Activated CD4-positive, alpha-beta T cell treated with anti-CD3 and anti-CD28 coated beads for 4 hours (primary cell): ENCODE measurements around the gene SHANK1.
"Not testable (repeated sequence)": the region's sequence is repeated elsewhere in the genome, so short reads cannot be mapped to it uniquely, and the experiment has no call there.

Experiments used
- DNase-seq, 2 donors: peaks; one replicate each; pipeline ENCODE4 v3.0.0-alpha.2; 2020

SHANK1 gene

DNA sequence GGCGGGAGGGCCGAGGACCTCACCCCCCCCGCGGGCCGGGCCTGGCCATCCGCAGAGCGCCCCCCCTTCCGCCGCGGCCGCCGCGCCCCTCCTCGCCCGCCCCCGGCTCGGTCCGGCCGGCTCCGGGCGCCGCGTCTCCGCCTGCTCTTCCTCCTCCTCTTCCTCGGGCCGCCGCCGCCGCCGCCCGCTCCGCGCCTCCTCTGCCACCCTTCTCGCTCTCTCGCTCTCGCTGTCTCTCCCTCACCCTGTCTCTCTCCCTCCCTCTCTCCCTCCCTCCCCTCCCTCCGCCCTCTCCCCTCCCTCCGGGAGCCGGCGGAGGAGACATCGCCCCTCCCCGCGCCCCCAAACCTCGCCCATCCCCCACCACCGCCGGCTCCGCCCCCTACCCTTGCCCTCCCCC, at the start of gene SHANK1:
Gene SHANK1 (minus strand): TSS at position 237 of the 400 bp plus-strand sequence. CDS start 2,883 bp downstream, outside the sequence.
- DNase-seq: no peak

DNA sequence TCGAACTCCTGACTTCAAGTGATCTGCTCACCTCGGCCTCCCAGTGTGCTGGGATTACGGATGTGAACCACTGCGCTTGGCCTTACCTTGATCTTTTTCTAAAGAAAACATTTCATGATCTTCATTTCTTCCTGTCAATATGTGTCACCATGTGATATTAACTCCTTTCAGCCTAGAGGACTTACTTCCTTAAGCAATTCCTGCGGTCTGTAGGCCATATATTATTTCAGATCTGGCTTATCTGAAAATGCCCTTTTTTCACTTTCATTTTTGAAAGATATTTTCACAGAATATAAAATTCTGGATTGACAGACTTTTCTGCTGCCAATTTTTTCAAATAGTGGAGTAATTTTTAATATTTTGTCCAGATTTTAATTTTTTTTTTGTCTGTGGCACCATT, 48.7 kb upstream of the SHANK1 start:
- no peak for DNase-seq

DNA sequence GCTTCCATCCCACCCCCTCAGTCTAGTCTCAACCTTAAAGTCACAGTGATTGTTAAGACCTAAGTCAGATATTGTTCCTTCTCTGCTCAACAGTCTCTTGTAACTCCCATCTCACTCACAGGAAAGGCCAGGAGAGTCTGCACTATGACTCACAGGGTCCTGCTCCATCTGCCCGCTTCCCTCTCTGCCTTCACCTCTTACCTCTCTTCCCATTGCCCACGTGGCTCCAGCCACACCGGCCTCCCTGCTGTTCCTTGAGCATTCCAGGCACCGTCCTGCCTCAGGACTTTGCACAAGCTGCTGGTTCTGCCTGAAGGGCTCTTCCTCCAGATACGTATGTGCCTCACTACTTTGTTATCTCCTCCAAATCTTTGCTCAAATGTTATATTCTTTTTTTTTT, 47.7 kb upstream of the SHANK1 start:
- not testable (repeated sequence) for DNase-seq

DNA sequence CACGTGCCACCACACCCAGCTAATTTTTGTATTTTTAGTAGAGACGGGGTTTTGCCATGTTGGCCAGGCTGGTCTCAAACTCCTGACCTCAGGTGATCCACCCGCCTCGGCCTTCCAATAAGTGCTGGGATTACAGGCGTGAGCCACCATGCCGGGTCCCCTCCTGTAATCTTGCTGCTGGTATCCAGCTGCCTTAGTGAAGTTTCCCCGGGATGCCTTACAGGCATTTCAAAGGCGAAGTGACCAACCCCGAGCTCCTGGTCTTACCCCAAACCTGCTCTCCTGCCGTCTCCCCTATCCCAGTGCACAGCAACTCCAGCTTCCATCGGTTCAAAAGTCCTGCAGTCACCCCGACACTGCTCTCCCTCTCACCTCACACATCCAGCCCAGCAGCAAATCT, 47.1 kb upstream of the SHANK1 start:
- DNase-seq: not testable (repeated sequence)

DNA sequence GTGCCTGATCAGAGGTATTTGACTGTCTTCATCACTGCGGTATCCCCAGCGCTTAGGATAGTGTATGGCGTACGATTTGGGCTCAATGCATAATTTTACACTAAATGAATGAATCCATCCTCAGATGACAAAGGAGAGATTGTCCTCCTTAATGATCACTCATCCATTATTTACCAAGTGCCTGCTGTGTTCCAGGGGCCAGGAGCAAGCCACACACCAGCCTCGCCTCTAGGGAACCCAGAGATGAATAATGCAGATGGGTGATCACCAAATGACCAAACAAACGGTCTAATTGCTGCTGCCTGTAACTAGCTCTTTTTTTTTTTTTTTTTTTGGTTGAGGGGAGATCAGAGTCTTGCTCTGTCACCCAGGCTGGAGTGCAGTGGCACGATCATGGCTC, 44.8 kb upstream of the SHANK1 start:
- no peak for DNase-seq

DNA sequence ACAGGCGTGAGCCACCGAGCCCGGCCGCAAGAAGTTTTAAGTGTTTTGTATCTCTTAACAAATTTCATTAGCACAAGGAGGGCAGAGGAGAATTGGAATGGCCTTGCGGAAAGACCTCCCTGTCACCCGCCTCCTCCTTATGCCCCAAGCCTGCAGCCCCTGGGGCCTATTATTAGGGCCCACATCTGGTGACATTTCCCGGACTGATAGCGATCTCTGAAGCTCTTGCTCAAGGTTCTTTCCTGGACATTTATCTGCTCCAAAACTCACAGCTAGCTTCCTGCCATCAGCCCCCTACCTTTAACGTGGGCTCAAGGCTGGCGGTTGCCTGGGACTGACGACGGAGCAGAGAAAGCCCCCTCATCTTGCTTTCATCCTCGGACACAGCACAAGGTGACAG, 43.9 kb upstream of the SHANK1 start:
- DNase-seq: not testable (repeated sequence)

DNA sequence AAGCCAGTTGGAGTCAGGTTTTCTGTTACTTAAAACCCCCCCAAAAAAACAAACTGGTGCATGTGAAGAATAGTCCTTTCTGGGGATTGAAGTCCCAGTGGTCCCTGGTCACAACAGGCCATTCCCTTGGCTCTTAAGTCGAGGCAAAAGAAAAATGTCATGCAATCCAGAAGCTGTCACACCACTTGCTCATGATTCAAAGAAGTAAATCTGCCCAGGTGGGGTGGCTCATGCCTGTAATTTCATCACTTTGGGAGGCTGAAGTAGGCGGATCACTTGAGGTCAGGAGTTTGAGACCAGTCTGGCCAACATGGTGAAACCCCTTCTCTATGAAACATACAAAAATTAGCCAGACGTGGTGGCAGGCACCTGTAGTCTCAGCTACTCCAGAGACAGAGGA, 41.9 kb upstream of the SHANK1 start:
- not testable (repeated sequence) for DNase-seq

DNA sequence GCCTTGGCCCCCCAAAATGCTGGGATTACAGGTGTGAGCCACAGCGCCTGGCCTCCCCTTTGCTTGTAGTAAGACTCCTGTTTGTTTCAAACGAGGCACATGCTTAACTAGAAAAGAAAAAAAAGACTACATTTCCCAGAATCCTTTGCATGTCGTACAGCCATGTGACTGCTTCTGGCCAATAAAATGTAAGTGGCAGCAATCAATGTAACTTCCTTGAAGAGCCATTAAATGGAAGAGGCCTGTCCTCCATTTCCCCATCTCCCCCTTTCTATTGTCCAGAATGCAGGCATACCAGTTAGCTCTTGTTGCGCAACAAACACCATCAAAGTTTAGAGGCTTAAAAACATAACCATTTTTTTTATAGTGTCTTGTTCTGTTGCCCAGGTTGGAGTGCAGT, 40.3 kb upstream of the SHANK1 start:
- DNase-seq: no peak

DNA sequence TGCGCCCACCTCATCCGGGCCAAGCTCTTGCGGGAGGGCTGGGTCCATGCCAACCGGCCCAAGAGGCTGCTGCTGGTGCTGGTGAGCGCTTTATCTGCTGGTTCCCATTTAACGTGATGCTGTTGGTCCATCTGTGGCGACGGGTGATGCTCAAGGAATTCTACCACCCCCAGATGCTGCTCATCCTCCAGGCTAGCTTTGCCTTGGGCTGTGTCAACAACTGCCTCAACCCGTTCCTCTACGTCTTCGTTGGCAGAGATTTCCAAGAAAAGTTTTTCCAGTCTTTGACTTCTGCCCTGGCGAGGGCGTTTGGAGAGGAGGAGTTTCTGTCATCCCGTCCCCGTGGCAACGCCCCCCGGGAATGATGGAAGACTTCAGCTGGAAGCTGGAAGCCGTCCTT, 39.5 kb upstream of the SHANK1 start:
- not testable (repeated sequence) for DNase-seq

DNA sequence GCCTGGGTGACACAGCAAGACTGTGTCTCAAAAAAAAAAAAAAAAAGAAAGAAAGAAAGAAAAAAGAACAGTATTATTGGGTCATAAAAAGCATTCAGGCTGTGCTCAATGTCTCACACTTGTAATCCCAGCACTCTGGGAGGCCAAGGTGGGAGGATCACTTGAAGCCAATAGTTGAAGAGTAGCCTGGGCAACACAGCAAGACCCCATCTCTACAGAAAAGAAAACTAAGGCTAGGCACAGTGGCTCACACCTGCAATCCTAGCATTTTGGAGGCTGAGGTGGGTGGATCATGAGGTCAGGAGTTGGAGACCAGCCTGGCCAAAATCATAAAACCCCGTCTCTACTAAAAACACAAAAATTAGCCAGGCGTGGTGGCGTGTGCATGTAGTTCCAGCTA, 38.0 kb upstream of the SHANK1 start:
- not testable (repeated sequence) for DNase-seq

DNA sequence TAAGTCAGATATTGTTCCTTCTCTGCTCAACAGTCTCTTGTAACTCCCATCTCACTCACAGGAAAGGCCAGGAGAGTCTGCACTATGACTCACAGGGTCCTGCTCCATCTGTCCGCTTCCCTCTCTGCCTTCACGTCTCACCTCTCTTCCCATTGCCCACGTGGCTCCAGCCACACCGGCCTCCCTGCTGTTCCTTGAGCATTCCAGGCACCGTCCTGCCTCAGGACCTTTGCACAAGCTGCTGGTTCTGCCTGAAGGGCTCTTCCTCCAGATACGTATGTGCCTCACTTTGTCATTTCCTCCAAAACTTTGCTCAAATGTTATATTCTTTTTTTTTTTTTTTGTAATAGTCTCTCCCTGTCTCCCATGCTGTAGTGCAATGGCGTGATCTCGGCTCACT, 36.6 kb upstream of the SHANK1 start:
- not testable (repeated sequence) for DNase-seq

DNA sequence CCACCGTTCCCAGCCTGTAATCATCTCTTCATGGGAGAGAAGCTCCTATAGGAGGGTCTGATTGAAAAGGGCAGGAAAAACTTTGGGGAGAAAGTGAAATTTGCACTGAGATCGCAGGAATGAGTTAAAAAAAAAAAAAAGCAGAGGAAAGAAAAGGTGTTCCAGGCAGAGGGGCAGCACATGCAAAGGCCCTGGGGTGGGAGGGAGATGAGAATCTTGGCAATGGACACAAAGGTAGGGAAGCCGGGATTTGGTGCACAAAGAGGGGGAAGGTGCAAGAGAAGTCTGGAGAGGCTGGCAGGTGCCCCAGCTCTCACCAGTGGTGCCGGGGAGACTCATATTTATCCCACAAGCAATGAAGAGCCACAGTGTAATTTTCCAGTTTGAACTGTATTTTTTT, 34.3 kb upstream of the SHANK1 start:
- no peak for DNase-seq

DNA sequence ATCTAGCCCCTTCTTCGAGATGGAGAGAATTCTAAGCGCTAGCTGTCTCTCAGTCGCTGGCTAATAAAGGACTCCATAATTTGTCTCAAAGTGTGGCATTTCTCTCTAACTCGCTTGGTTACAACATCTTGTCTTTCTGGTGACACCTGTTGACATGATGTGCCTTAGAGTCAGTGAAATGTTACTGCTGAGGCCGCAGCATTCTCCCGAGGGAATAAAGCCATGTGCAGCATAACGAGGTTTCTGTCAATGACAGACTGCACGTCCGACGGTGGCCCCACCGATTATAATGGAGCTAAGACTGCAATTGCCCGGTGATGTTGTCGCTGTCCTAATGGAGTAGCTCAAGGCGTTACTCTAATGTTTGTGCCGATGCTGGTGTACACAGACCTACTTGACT, 30.4 kb upstream of the SHANK1 start:
- no peak for DNase-seq

DNA sequence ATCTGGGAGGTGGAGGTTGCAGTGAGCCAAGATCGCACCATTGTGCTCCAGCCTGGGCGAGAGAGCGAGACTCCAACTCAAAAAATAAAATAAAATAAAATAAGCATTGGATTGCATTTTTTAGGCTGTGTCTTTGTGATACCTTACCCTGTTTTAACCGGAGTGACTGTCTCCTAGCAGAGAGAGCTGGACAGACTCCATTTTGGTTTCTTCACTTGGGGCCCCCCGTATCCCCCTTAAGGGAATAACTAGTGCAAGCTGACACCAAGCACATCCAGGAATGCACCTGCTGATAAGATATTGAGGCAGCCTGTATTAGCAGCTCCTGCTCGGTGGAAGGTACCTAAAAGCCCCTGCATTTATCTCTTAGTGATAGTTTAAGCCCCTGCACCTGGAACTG, 29.9 kb upstream of the SHANK1 start:
- no peak for DNase-seq

DNA sequence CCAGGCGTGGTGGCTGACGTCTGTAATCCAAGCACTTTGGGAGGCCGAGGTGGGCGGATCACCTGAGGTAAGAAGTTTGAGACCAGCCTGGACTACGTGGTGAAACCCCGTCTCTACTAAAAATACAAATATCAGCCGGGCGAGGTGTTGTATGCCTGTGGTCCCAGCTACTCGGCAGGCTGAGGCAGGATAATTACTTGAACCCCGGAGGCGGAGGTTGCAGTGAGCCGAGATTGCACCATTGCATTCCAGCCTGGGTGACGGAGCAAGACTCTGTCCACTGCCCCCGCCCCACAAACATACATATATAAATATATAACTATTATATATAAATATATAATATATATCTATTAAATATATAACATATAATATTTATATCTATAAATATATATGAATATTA, 27.5 kb upstream of the SHANK1 start:
- DNase-seq: not testable (repeated sequence)

DNA sequence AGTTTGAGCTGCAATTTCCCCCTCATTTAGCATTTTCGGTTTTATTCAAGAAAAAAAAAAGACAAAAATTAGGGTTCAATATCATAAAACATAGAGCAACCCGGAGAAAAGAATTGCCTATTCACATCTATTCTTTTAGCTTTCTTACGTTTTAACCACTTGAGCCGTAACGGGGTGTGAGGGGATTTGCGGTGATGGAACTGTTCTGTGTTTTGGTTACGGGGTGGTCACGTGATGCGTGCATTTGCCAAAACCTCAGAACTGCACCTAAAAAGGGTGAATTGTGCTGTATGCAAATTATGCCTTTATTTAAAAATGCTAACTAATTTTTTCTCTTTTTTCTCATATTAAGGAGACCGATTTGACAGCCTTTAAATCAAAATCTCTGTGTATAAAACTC, 25.6 kb upstream of the SHANK1 start:
- no peak for DNase-seq

DNA sequence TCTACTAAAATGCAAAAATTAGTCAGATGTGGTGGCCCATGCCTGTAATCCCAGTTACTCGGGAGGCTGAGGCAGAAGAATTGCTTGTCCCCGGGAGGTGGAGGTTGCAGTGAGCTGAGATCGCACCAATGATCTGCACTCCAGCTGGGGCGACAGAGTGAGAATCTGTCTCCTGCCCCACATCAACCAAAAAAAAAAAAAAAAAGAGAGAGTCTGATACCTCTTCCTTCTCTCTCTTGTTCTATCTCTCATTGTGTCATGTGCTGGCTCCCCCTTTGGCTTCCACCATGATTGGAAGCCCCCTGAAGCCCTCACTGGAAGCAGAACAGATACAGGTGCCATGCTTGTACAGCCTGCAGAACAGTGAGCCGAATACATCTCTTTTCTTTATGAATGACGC, 23.9 kb upstream of the SHANK1 start:
- DNase-seq: no peak

DNA sequence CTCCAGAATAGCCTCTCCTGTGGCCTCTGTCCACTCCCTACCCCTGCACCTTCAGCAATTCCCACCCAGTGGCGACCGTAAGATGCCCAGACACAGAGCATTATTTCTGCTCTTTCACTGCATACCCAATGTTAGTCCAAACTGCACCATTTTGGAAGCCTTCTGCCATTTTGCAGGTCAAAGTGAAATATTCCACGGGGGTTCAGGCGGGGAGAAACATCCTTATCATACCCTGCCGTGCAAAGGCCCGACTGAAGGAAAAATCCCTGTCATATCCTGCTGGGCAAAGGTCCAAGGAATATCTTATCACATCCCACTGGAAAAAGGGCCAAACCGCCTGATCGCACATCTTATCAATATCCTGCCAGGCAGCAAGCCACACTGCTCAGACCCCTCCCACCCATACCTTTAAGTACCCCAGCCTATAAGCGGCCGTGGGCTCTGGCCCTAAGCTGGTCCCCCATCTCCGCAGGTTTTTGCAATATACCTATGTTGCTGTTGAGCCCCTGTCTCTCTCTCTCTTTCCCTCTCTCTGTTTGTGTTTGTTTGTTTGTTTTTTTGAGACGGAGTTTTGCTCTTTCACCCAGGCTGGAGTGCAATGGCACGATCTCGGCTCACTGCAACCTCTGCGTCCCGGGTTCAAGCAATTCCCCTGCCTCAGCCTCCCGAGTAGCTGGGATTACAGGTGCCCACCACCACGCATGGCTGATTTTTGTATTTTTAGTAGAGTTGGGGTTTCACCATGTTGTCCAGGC, 21.8 kb upstream of the SHANK1 start:
- no peak for DNase-seq

DNA sequence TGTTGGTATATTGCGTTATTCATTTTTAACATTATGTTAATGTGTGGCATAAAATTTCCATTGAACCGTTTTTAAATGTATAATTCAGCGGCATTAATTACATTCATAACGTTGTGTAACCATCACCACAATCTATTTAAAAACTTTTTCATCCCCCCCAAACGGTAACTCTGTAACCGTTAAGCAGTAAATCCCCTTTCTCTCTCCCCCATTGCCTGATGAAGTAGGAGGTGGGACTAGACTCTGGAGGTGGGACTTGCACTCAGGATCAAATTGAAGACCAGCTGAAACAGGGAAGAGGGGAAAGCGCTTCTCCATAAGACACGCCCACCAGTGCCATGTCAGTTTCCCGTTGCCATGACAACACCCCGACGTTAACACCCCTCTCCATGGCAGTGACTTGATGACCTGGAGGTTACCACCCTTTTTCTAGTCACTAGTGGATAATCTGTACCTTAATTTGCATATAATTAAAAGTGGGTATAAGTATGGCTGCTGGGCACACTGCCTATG, 20.4 kb upstream of the SHANK1 start:
- no peak for DNase-seq

DNA sequence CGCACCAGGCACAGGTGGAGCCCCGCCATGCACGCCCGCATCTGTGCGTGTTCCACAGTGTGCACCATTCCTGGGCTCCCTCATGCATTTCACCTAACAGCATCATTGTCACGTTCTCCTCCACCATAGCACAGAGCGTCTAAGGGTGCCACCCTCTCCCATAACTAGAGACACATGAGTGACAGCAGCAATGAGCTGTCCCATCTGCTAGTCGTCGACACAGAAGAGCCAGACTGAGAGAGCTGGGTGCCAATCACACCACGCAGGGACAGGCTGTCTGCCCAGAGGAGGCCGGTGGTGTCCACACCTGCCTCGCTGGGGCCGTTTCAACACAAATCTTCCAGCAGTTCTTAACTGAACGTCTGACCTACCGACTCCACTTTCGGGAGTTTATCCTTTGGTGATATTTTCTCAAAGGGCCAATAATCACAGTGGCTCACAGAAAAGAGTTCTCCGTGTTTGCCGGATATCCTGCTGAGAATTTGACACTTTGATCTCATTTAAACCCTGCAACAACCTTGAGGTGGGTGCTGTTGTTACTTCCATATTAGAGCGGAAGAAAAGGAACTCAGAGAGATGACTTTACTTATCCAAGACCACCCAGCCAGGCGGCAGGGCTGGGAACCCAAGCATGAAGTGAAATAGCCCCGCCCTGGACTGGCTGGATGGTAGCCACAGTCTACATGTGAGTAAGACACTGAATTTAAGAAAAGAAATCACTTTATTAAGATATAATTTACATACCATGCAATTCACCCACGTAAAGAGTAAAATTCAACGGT, 19.7 kb upstream of the SHANK1 start:
- no peak for DNase-seq

DNA sequence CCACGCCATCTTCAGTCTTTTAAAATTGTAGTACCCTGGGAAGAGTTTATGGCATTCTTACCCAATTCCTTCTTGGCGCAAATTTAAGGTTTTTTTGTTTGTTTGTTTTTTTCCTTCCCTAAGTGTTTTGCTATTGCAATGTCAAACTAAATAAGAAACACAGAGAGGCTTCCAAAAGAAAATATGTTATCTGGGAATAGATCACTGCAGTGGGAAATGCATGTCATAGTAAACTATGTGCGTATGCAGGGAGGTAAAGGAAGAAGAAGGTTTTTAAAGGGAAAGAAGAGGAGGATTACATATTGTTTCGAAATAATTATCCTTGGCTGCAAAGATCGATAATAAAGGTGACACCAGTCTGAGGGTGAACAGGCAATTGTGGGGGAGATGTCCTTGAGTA, 16.7 kb upstream of the SHANK1 start:
- DNase-seq: no peak

DNA sequence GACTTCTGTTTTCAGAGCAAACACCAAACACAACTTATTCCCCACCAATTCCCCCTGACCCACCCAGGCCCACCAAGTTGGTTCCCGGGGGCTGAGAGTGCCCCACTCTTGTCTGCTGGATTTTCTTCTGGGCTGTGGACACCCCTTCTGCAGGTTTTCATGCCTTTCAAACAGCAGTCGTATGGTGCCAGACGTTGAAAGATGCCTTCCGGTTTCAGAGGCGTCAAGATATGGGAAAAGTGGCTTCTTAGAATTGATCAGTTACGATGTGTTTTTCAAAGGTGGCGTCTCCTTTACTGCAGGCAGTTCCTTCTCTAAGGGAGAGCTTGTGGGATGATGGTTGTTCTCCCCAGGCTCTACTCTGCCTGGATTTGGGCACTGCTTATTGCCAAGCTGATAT, 16.3 kb upstream of the SHANK1 start:
- no peak for DNase-seq

DNA sequence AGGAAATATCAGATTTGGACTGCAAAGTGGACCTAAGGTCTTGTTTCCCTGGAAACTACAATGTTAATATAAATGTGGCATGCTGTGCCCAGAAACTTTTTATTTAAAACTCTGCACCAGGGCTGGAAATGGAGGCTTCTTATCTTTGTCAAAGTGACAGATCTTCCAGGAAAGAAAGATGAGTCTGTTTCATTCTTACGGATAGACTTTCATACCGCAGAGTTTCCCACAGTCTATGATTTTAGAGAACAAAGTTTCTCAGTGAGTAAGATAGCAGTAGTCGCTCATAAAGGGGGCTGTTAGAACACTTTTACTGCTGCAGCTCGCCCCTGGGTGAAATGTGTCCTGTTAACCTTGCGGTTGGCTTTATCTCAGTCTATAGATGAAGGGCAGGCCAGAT, 10.3 kb upstream of the SHANK1 start:
- no peak for DNase-seq

DNA sequence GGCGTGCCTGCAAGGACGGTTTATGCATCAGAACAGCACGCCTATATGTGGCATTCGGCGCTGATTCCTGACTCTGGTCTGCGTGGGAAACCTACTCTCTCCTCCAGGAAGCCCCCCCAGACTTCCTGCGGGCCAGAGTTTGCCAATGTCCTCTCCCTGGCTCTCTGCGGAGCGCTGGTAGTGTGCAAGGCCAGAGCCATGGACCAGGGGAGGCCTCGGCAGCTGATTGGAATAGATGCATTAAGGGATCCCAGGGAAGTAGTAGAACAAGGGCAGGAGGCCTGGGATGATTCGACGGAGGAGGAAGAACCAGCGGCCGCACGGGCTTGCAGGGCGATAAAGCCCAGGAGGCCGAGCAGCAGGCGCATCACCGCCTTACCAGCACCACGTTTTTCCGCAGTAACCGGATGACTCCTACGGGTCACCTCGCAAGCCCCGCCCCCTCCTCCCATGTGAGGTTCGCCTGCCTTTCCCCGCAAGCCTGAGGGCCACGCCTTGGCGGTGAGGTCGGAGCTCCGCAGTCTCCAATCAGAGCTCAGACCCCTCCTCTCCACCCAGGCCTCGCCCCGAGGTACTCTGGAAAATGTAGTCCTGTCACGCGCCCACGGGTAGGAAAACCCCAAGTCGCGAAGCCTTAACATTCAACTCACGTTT, 8.6 kb upstream of the SHANK1 start:
- peak; percentile 48 to 66 for DNase-seq
